Subcutaneous abdominal adipose tissue (tissue), 5 donors: ENCODE results near the gene PGA5.

ENCODE experiments used
- H3K27ac ChIP-seq: one replicate; pipeline ENCODE4 v1.7.0; 2013; ENCODE audit warnings: low read depth, mild to moderate bottlenecking, inconsistent platforms, low read length, moderate library complexity
- H3K27me3 ChIP-seq, 5 donors: one replicate each; pipeline ENCODE4 v1.7.0; 2013; ENCODE audit warnings: low read length in 5 of 5, inconsistent platforms in 1 of 5; ENCODE audit not compliant: control insufficient read depth in 5 of 5, insufficient read depth in 4 of 5
- H3K36me3 ChIP-seq, 5 donors: one replicate each; pipeline ENCODE4 v1.7.0; 2013; ENCODE audit warnings: low read length in 5 of 5; ENCODE audit not compliant: control insufficient read depth in 5 of 5, insufficient read depth in 5 of 5
- H3K4me1 ChIP-seq, 5 donors: one replicate each; pipeline ENCODE4 v1.7.0; 2013; ENCODE audit warnings: low read length in 5 of 5, mild to moderate bottlenecking in 3 of 5, moderate library complexity in 1 of 5; ENCODE audit not compliant: control insufficient read depth in 5 of 5, insufficient read depth in 5 of 5
- H3K4me3 ChIP-seq, 5 donors: one replicate each; pipeline ENCODE4 v1.7.0; 2013; ENCODE audit warnings: low read length in 5 of 5, low read depth in 1 of 5
- H3K9ac ChIP-seq, 5 donors: one replicate each; pipeline ENCODE4 v1.7.0; 2013; ENCODE audit warnings: low read length in 5 of 5, mild to moderate bottlenecking in 4 of 5, moderate library complexity in 3 of 5
- H3K9me3 ChIP-seq, 5 donors: one replicate each; pipeline ENCODE4 v1.7.0; 2013; ENCODE audit warnings: low read length in 5 of 5; ENCODE audit not compliant: control insufficient read depth in 5 of 5
- donor health status: healthy.
- donor health status: healthy.
- donor health status: healthy.
- donor health status: healthy.
- donor health status: healthy.

The PGA5 gene

GRCh38 chr11:61275191-61275590 lies 34.2 kb downstream of the PGA5 start:
- Histone ChIP-seq H3K36me3 (peaks cover 0 to 2% (median 0%) of the 10 kb centered on the region in 5 donors), H3K4me3 (no peak overlapping the region), H3K9me3 (no peaks in the 10 kb centered on the region), H3K27ac (no peak overlapping the region), H3K27me3 (no peaks in the 10 kb centered on the region), H3K9ac (no peak overlapping the region), H3K4me1 (peaks cover 0 to 7% (median 0%) of the 10 kb centered on the region in 5 donors)

DNA sequence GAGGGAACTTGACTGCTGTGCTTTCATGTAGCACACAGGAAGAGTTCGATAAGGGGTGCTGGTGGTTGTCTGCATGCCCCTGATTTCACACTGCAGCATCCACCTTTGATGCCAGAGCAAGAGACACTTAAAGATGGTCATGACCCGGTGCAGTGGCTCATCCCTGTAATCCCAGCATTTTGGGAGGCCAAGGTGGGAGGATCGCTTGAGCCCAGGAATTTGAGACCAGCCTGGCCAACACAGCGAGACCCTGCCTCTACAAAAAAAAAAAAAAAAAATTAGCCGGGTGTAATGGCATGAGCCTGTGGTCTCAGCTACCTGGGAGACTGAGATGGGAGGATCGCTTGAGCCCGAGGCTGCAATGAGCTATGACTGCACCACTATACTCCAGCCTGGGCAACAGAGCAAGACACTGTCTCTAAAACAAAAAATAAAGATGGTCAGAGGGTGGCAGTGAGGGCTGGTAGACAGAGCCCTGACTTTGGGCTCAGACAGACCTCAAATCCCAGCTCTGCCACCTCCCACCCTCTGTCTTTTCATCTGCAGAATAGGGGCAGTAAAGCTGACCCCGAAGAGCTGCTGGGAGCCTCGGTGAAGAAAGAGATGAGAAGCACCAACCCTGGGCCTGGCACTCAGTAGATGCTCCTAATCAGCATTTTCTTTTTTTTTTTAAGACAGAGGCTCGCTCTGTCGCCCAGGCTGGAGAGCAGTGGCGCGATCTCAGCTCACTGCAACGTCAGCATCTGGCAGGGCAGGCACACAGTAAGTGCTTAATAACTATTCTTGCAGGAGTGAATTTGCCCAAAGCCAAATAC lies 36.4 kb downstream of the PGA5 start:
- no peak overlapping the region for H3K27ac ChIP-seq
- H3K4me1 ChIP-seq, result peaks cover 0 to 7% (median 0%) of the 10 kb centered on the region in 5 donors
- H3K27me3 ChIP-seq, result peaks cover 0 to 2% (median 0%) of the 10 kb centered on the region in 5 donors

GRCh38 chr11:61278001-61278470 lies 37.1 kb downstream of the PGA5 start:
- Histone ChIP-seq H3K4me1 (peaks cover 0 to 7% (median 0%) of the 10 kb centered on the region in 5 donors), H3K36me3 (peaks cover 0 to 7% (median 0%) of the 10 kb centered on the region in 5 donors), H3K4me3 (no peak overlapping the region), H3K27me3 (peaks cover 0 to 2% (median 0%) of the 10 kb centered on the region in 5 donors), H3K9me3 (no peaks in the 10 kb centered on the region), H3K9ac (no peak overlapping the region), H3K27ac (no peak overlapping the region)

More for the DNA sequence above, 36.4 kb downstream of the PGA5 start:
- Histone ChIP-seq H3K9ac (no peak overlapping the region), H3K9me3 (no peaks in the 10 kb centered on the region), H3K4me3 (no peak overlapping the region), H3K36me3 (peaks cover 0 to 7% (median 0%) of the 10 kb centered on the region in 5 donors)

- Histone ChIP-seq H3K9ac (no peak overlapping the region), H3K27me3 (peaks cover 0 to 2% (median 0%) of the 10 kb centered on the region in 5 donors), H3K9me3 (peaks cover 0 to 2% (median 0%) of the 10 kb centered on the region in 5 donors), H3K36me3 (peaks cover 0 to 7% (median 0%) of the 10 kb centered on the region in 5 donors), H3K4me3 (no peak overlapping the region), H3K4me1 (peaks cover 0 to 3% (median 0%) of the 10 kb centered on the region in 5 donors), H3K27ac (no peak overlapping the region)
Measured at GRCh38 chr11:61279934-61280659, 39.1 kb downstream of the PGA5 start.

DNA sequence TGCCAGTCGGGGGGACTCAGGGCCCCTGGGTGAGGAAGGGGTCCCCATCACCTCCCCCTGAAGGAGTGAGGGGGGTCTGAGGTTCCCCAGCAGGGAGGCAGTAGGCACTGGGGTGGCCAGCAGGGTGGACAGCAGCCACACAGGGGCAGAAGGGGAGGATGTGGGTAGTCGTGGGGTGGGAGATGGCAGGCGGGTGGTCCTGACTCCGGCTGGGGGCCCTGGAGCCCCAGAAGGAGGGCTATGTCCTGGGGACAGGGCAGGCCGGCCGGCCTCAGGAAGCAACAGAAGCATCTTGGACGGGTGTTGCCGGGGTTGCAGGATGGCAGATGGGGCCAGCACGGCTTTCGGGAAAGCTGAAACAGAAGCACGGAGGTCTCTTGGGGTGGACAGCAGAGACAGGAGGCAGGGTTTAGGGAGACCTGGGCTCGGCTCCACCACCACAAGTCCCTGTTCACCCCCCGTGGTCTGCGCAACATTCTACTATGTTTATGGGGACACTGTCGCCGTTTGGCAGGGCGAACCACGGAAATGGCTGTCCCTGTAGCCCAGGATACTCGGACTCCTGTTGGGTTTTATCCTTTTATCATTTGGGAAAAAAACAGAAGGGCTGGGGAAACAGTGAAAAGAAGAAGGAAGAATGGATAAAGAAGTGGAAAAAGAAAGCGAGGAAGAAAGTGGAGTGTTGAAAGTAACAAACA lies 40.1 kb downstream of the PGA5 start:
- peaks cover 0 to 2% (median 0%) of the 10 kb centered on the region in 5 donors for H3K27me3 ChIP-seq
- H3K27ac ChIP-seq, result no peak overlapping the region
- no peak overlapping the region for H3K9ac ChIP-seq
- H3K4me3 ChIP-seq, result no peak overlapping the region
- peaks cover 0 to 3% (median 0%) of the 10 kb centered on the region in 5 donors for H3K4me1 ChIP-seq
- peaks cover 0 to 8% (median 5%) of the 10 kb centered on the region in 5 donors for H3K36me3 ChIP-seq
- H3K9me3 ChIP-seq, result peaks cover 0 to 2% (median 0%) of the 10 kb centered on the region in 5 donors

GRCh38 chr11:61281581-61282250 lies 40.7 kb downstream of the PGA5 start:
- Histone ChIP-seq H3K4me3 (no peak overlapping the region), H3K36me3 (peaks cover 0 to 11% (median 6%) of the 10 kb centered on the region in 5 donors)

GRCh38 chr11:61283613-61284012 lies 42.6 kb downstream of the PGA5 start:
- Histone ChIP-seq H3K9me3 (peaks cover 0 to 2% (median 0%) of the 10 kb centered on the region in 5 donors), H3K9ac (no peak overlapping the region), H3K36me3 (peaks cover 0 to 11% (median 6%) of the 10 kb centered on the region in 5 donors)

More at GRCh38 chr11:61281581-61282250, 40.7 kb downstream of the PGA5 start:
- H3K27me3 ChIP-seq, result peaks cover 0 to 2% (median 0%) of the 10 kb centered on the region in 5 donors
- H3K9ac ChIP-seq, result no peak overlapping the region
- peaks cover 0 to 3% (median 0%) of the 10 kb centered on the region in 5 donors for H3K4me1 ChIP-seq
- H3K9me3 ChIP-seq, result peaks cover 0 to 2% (median 0%) of the 10 kb centered on the region in 5 donors
- H3K27ac ChIP-seq, result no peak overlapping the region

DNA sequence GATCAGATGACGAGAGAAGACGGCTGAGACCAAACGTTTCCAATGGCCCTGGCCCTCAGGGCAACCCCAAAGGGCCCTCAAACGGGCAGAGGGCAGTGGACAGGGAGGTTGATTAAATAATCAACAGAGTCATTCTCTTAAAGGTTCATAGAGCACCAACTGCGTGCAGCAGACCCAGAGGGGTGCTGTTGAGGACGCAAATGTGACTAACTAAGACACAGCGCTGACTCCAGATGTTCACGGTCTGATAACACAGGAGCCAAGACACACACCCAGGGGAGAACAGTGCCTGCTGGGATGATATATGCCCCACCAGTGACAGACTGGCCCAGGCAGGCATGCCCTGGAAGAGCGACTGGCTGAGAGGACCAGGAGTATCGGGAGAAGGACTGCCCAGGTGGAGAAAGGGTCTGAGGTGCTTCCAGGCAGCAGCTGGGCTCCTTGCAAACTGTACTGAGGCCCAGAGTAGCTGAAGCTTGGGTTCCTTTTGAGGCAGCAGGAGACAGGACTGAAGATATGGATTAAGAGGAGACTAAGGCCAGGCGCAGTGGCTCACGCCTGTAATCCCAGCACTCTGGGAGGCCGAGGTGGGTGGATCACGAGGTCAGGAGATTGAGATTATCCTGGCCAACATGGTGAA lies 46.5 kb downstream of the PGA5 start:
- Histone ChIP-seq H3K9ac (no peak overlapping the region), H3K4me1 (no peaks in the 10 kb centered on the region), H3K27ac (no peak overlapping the region), H3K4me3 (no peak overlapping the region), H3K27me3 (peaks cover 0 to 1% (median 0%) of the 10 kb centered on the region in 5 donors), H3K36me3 (peaks cover 0 to 8% (median 6%) of the 10 kb centered on the region in 5 donors), H3K9me3 (peaks cover 0 to 2% (median 0%) of the 10 kb centered on the region in 5 donors)

More at GRCh38 chr11:61283613-61284012, 42.6 kb downstream of the PGA5 start:
- Histone ChIP-seq H3K27ac (no peak overlapping the region), H3K4me3 (no peak overlapping the region), H3K27me3 (peaks cover 0 to 2% (median 0%) of the 10 kb centered on the region in 5 donors), H3K4me1 (peaks cover 0 to 3% (median 0%) of the 10 kb centered on the region in 5 donors)
